Measurements from ENCODE around the gene DNAJB9. TPM values are rescaled to one million over a fixed set of nuclear protein-coding genes. Genes with fewer than 3 reads are reported as not detected.

DNAJB9 gene
- total and polyA plus RNA-seq, 2 of the 13 experiments (the other 11 are each of a cell fraction or from before 2014, with no cell fraction given): 8.6 to 16.4 TPM

GRCh38 chr7:108568801-108569380 is 783 bp upstream of the DNAJB9 start:
- POLR2A ChIA-PET: interaction anchor here (1.1 to 2.6 kb wide), 5 partner anchors 9 to 1400 kb away, joined by 3 to 49 read pairs (median 5); partner anchors contain the start of genes HBP1 and PNPLA8
- no peaks in the 10 kb centered on the region; a peak in 1 of 5 replicates for H3K27me3 ChIP-seq (ENCODE audit: control insufficient read depth in 1 of 2, insufficient read depth in 2 of 2, low read length in 2 of 2)
- peaks cover 61% of the 10 kb centered on the region for H3K79me2 ChIP-seq (ENCODE audit: insufficient read depth, low read length)
- 1% methylated on average over 16 of the region's 24 CpGs for WGBS (ENCODE audit: low lambda C conversion rate)
- H3K27ac ChIP-seq (ENCODE audit: extremely low read length, insufficient read depth, low read length): peak overlapping the region; percentile 95
- peak overlapping the region; percentile 95 for H3K9ac ChIP-seq (ENCODE audit: insufficient read depth, low read depth, low read length)
- peaks cover 0 to 6% of the 10 kb centered on the region in 2 experiments; a peak in 2 of 5 replicates for H3K36me3 ChIP-seq (replicated peaks in 1 of 2; ENCODE audit: control insufficient read depth in 1 of 2, insufficient read depth in 2 of 2, low read length in 2 of 2)
- peak overlapping the region; percentile 43 for H2AFZ ChIP-seq (ENCODE audit: low read length)
- H3K4me2 ChIP-seq (ENCODE audit: low read depth, low read length): peak overlapping the region; percentile 76
- no peak for ATAC-seq
- BruUV-seq (replicated peaks): TSS peak; percentile 72
- in situ Hi-C loops (cut with HindIII; ENCODE audit: extremely low pct_ligation_motif_present, low pct_unique_long_range_greater_than_20kb) (no loop called here), intact Hi-C loops (cut with micrococcal nuclease; ENCODE audit: unreplicated experiment) (loop anchor here (1.0 kb wide), 1 partner anchor 43 kb away; the partner anchor contains the start of gene PNPLA8)
- H4K20me1 ChIP-seq (ENCODE audit: insufficient read depth, low read length): peaks cover 4% of the 10 kb centered on the region
- H3K4me3 ChIP-seq (replicated peaks in 1 of 3; ENCODE audit: insufficient read depth in 1 of 3, low read depth in 2 of 3, low read length in 3 of 3): peak overlapping the region; percentile 72 to 99 (median 79)
- DNase-seq (ENCODE audit: low spot score): no peak
- no peak for FAIRE-seq
- H3K9me3 ChIP-seq (ENCODE audit: low read length): no peaks in the 10 kb centered on the region
- H3K4me1 ChIP-seq (ENCODE audit: insufficient read depth, low read length): peaks cover 45% of the 10 kb centered on the region
- CTCF ChIA-PET (ENCODE audit: low intra/inter-chr PET ratio, low total read pairs): no interaction called here
- TF ChIP-seq ZNF709 (CRISPR knock-in tag; IDR thresholded peaks at IDR 0.05) (no peak), FOXC1 (CRISPR knock-in tag; IDR thresholded peaks at IDR 0.05; ENCODE audit: borderline replicate concordance) (no peak), ZNF891 (CRISPR knock-in tag; IDR thresholded peaks at IDR 0.05) (no peak), ZNF160 (CRISPR knock-in tag; IDR thresholded peaks at IDR 0.05) (0 out of 2 replicates have a peak, but pooled peaks have one; percentile 3), ZBTB38 (CRISPR knock-in tag; IDR thresholded peaks at IDR 0.05) (no peak), RBAK (CRISPR knock-in tag; IDR thresholded peaks at IDR 0.05) (no peak), MTERF4 (CRISPR knock-in tag; IDR thresholded peaks at IDR 0.05) (no peak), ZEB1 (IDR thresholded peaks at IDR 0.05; ENCODE audit: insufficient replicate concordance, low read depth) (no peak), ZNF512 (CRISPR knock-in tag; IDR thresholded peaks at IDR 0.05) (peak; percentile 76; the same call in 1 of the 2 replicates), REST (IDR thresholded peaks at IDR 0.05; ENCODE audit: borderline replicate concordance in 1 of 2, low read depth in 1 of 2, low read length in 2 of 2) (no peak), ZBTB26 (CRISPR knock-in tag; IDR thresholded peaks at IDR 0.05; ENCODE audit: borderline replicate concordance) (no peak), TEF (CRISPR knock-in tag; IDR thresholded peaks at IDR 0.05) (0 out of 2 replicates have a peak, but pooled peaks have one; percentile 16), NR2C2 (CRISPR knock-in tag; IDR thresholded peaks at IDR 0.05; ENCODE audit: borderline replicate concordance) (no peak), MAFG (CRISPR knock-in tag; IDR thresholded peaks at IDR 0.05) (peak; percentile 52; the same call in 1 of the 2 replicates), ZNF30 (CRISPR knock-in tag; IDR thresholded peaks at IDR 0.05) (peak; percentile 29; the same call in 1 of the 2 replicates)
